GM21528 (cell line): ENCODE results near the gene UPF3B.
"Not testable (repeated sequence)": the region's sequence is repeated elsewhere in the genome, so short reads cannot be mapped to it uniquely, and the experiment has no call there.

Source experiments
- ATAC-seq: cut with Tn5 transposase; IDR thresholded peaks from one replicate; pipeline ENCODE4 v1.9.1; 2021; ENCODE audit warnings: mild to moderate bottlenecking, moderate library complexity; ENCODE audit not compliant: unreplicated experiment, low FRiP score

Gene UPF3B, protein sequence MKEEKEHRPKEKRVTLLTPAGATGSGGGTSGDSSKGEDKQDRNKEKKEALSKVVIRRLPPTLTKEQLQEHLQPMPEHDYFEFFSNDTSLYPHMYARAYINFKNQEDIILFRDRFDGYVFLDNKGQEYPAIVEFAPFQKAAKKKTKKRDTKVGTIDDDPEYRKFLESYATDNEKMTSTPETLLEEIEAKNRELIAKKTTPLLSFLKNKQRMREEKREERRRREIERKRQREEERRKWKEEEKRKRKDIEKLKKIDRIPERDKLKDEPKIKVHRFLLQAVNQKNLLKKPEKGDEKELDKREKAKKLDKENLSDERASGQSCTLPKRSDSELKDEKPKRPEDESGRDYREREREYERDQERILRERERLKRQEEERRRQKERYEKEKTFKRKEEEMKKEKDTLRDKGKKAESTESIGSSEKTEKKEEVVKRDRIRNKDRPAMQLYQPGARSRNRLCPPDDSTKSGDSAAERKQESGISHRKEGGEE

DNA sequence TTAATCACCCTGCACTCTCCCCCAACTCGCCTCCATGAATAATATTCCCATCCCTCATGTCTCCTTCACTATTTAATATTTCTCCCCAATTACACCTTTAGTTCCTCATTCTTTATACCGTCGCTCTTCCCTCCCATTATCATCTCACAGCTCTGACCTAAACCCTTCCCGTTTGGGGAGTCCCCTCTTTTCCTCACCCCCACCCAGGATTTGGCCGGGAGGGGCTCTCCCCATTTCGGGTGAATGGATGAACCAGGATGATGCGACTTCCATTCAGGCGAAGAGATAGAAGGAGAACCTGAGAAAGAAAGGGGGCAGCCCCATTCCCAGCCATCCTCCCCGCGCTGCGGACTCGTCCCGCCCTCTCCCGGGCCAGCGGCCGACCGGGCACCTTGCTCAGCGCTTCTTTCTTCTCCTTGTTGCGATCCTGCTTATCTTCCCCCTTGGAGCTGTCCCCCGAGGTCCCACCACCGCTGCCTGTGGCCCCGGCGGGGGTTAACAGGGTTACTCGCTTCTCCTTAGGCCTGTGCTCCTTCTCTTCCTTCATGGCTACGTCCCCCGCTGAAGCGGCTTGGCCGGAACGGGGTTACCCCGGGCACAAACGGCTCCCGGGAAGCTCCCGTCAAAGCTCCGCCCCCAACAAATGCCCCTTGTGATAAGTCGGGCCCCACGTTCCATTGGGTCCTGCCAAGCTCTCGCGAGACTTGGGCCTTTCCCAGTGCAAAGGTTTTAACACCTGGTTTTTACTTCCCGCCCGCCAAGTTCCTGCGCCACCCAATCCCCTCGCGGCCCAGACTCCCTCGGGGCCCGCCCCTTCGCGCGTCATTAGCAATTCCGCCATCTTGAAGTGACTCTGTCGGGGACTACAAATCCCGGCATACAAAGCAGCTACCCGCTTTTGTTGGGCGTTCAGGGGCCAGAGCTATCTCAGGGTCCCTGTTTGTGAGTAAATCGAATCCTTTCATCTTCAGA is at the start of gene UPF3B:
Gene UPF3B (minus strand): TSS at position 582 of the 972 bp plus-strand sequence. CDS start 35 bp downstream, at position 547.
- peak; percentile 96 for ATAC-seq

GRCh38 chrX:119900976-119901375 is 48.2 kb upstream of the UPF3B start:
- ATAC-seq: no peak

DNA sequence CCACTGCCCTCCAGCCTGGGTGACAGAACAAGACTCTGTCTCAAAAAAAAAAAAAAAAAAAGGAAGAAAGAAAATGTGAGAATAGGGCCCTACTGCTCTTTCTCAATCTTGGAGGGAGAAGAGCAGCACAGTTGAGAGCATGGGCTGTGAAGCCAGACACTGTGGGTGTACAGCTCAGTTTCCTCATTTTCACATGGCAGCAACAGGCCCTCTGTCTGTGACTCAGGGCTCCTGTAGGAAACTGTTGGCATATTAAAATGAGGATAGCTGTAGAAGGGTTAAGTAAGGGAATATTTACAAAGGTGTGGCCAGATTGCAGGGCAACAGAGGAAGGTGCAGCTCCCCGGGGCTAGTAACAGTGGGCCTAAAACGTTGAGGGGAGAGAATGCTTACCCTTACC is 46.4 kb upstream of the UPF3B start:
- ATAC-seq: no peak

GRCh38 chrX:119895843-119896326 is 43.1 kb upstream of the UPF3B start, which contains the start of gene AKAP14:
TSS of gene AKAP14 (plus strand) at chrX:119895893. CDS start at chrX:119903224, 7,331 bp downstream.
- no peak for ATAC-seq

- ATAC-seq: not testable (repeated sequence)
These were observed 39.4 kb upstream of the UPF3B start for GRCh38 chrX:119891961-119892692.

GRCh38 chrX:119890626-119891025 is 37.9 kb upstream of the UPF3B start:
- not testable (repeated sequence) for ATAC-seq

- ATAC-seq: no peak
These were observed 35.1 kb upstream of the UPF3B start for GRCh38 chrX:119887721-119888425.

DNA sequence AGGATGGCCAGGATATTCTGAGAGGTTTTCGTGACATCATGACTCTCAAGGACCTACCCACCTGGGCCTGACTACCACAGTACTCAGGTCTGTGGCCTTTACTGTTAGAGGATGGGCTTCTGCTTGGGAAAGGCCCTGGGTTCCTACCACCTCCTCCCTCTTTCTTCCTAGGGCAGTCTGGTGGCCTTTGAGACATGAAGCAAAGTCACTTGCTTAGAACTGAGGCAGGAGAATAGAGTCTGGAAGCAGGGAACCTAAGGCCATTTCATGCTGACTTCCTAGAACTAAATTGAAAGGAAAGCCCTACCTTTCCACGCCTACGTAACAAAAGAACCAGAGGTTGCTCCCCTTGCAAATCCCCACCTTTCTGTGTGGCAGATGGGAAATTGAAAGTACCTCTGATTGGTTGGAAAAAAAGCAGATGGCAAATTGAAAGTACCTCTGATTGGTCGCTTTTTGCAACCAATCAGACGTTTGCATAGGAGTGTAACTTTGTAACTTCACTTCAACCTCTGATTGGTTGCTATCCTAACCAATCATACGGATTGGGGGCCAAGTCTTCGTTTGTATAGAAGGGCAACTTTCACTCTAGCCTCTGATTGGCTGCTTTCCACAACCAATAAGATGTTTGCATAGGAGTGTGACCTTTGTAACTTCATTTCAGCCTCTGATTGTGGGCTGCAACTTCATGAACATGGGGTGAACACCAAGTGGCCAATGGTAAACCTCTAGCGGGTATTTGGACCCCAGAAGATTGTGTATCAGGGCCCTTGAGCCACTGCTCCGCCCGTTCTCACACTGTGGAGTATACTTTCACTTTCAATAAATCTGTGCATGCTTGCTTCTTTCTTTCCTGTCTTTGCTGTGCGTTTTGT is 33.0 kb upstream of the UPF3B start:
- no peak for ATAC-seq

GRCh38 chrX:119880552-119881437 is 28.0 kb upstream of the UPF3B start:
- peak; percentile 80 for ATAC-seq

DNA sequence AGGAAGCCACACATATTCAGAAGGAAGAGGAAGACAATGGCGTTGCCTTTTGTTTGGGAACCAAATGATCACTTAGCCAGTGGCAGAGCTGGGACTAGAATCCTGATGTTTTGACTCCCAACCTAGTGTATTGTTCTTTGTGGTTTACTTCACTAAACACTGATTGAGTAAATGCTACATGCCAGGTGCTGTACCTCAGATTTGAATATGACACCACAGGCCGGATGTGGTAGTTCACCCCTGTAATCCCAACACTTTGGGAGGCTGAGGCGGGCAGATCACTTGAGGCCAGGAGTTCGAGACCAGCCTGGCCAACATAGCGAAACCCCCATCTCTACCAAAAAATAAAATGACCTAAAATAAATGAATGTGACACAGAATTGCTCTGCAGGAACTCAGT is 27.3 kb upstream of the UPF3B start:
- no peak for ATAC-seq

GRCh38 chrX:119878740-119879139 is 26.0 kb upstream of the UPF3B start:
- ATAC-seq: no peak

- ATAC-seq: peak; percentile 91
These were observed 19.0 kb upstream of the UPF3B start, which contains the start of the genes NDUFA1 and RNF113A for GRCh38 chrX:119871599-119872395. TSS of gene NDUFA1 (plus strand) at chrX:119871832. CDS start at chrX:119871912, 80 bp downstream. TSS of gene RNF113A (minus strand) at chrX:119871733. CDS start at chrX:119871613, 120 bp downstream.

DNA sequence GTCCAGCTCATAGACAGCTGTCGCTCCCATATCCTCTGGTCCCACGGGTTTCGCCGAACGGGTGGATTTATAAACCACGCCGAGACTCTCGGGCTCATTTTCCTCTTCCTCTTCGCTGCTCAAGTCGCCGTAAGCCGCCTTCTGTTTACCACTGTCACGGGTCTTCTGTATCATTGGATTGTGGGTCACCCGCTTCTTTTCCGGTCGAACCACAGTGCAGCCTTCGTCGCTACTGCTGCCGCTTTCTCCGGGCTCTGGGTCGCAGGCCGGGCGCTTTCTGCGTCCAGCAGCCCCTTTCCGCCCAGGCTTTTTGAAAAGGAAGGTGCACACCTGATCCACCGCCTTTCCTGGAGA is 18.5 kb upstream of the UPF3B start:
- ATAC-seq: peak; percentile 49

DNA sequence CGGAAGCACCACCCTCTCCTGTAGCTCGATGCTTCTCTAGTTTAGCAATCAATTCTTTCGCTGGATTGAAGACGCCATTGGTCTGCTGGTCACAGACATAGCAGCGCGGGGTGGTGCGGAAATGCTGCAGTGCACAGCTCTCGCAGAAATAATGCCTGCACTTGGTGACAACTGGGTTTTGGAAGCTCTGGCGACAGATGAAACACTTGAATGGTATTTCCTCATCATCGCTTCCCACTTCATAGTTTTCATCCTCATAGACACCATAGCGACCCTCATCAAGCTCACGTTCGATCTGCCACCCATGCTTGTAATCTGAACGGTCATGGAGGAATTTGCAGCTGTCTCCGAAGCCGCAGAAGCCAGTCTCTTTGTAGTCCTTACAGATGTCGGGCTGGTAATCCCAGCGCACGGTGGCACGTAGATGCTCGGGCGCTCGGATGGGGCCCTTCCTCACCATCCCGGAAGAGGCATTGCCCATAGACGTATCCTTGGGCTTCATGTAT is 17.9 kb upstream of the UPF3B start:
- peak; percentile 27 for ATAC-seq

GRCh38 chrX:119853444-119853843 is 681 bp upstream of the UPF3B start:
- ATAC-seq: no peak

DNA sequence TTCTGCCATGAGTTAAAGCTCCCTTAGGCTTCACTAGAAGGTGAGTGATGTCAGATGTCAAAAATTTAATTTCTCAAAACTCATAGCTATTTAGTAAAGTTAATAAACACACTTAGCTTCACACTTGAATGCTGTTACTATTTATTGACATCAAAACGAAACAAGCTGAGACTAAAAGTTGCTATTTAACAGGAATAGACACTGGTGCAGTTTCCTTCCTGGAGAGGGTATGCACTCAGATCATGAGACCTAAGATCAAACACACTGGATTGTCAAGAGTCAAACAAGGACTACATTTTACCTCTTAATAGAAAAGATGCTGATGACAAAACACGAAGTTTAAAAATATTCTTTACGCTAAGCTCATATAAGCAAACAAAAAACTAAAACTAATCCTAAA is 18.9 kb downstream of the UPF3B start:
- no peak for ATAC-seq
